ENCODE measurements around the gene MAP1LC3B2. TPM values are rescaled to one million over a fixed set of nuclear protein-coding genes. Genes with fewer than 3 reads are reported as not detected.

Gene MAP1LC3B2
- polyA plus RNA-seq, 1 of the 3 experiments (the other 2 are of a cell fraction): 0.76 TPM

- Histone ChIP-seq H3K4me2 (no peak overlapping the region), H3K36me3 (replicated peaks in 1 of 2; ENCODE audit: control insufficient read depth in 1 of 2, insufficient read depth in 2 of 2, low read length in 1 of 2) (no peaks in the 10 kb centered on the region), H3K9me3 (peaks cover 14% of the 10 kb centered on the region), H2AFZ (ENCODE audit: low read depth) (no peak overlapping the region), H4K20me1 (ENCODE audit: insufficient read depth) (no peaks in the 10 kb centered on the region), H3K9me2 (no peaks in the 10 kb centered on the region), H3K4me3 (ENCODE audit: low read depth in 2 of 2, low read length in 1 of 2) (no peak overlapping the region), H3K79me2 (ENCODE audit: insufficient read depth) (no peaks in the 10 kb centered on the region), H3K9ac (no peak overlapping the region), H3F3A (replicated peaks; ENCODE audit: insufficient read depth) (no peaks in the 10 kb centered on the region), H3K27ac (ENCODE audit: low read depth in 2 of 2, low read length in 1 of 2) (no peak overlapping the region), H3K4me1 (ENCODE audit: control insufficient read depth in 1 of 2, insufficient read depth in 2 of 2, low read depth in 1 of 2, low read length in 1 of 2) (no peaks in the 10 kb centered on the region), H3K27me3 (ENCODE audit: insufficient read depth) (no peaks in the 10 kb centered on the region)
- no peak for TF ChIP-seq NFIC (IDR thresholded peaks at IDR 0.05; ENCODE audit: borderline replicate concordance)
- no peak for TF ChIP-seq POLR2AphosphoS5 (IDR thresholded peaks at IDR 0.05; ENCODE audit: low read depth, low read length)
- TF ChIP-seq, protein P1, sequence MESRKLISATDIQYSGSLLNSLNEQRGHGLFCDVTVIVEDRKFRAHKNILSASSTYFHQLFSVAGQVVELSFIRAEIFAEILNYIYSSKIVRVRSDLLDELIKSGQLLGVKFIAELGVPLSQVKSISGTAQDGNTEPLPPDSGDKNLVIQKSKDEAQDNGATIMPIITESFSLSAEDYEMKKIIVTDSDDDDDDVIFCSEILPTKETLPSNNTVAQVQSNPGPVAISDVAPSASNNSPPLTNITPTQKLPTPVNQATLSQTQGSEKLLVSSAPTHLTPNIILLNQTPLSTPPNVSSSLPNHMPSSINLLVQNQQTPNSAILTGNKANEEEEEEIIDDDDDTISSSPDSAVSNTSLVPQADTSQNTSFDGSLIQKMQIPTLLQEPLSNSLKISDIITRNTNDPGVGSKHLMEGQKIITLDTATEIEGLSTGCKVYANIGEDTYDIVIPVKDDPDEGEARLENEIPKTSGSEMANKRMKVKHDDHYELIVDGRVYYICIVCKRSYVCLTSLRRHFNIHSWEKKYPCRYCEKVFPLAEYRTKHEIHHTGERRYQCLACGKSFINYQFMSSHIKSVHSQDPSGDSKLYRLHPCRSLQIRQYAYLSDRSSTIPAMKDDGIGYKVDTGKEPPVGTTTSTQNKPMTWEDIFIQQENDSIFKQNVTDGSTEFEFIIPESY (IDR thresholded peaks at IDR 0.05; ENCODE audit: borderline replicate concordance, low read depth): no peak
- TF ChIP-seq, protein P2, sequence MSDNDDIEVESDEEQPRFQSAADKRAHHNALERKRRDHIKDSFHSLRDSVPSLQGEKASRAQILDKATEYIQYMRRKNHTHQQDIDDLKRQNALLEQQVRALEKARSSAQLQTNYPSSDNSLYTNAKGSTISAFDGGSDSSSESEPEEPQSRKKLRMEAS (IDR thresholded peaks at IDR 0.05; ENCODE audit: low read depth): no peak
- no peak for TF ChIP-seq ELF1 (IDR thresholded peaks at IDR 0.05)
- TF ChIP-seq TAF1 (IDR thresholded peaks at IDR 0.05; ENCODE audit: borderline replicate concordance, low read depth, low read length): no peak
- TF ChIP-seq, protein P3, sequence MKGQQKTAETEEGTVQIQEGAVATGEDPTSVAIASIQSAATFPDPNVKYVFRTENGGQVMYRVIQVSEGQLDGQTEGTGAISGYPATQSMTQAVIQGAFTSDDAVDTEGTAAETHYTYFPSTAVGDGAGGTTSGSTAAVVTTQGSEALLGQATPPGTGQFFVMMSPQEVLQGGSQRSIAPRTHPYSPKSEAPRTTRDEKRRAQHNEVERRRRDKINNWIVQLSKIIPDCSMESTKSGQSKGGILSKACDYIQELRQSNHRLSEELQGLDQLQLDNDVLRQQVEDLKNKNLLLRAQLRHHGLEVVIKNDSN (IDR thresholded peaks at IDR 0.05; ENCODE audit: borderline replicate concordance, low read depth): no peak
- TF ChIP-seq CHD2 (IDR thresholded peaks at IDR 0.05; ENCODE audit: low read length, partially characterized antibody): no peak
- no peak for TF ChIP-seq RCOR1 (IDR thresholded peaks at IDR 0.05; ENCODE audit: low read length)
- TF ChIP-seq EP300 (IDR thresholded peaks at IDR 0.05; ENCODE audit: borderline replicate concordance in 1 of 2, low read depth in 1 of 2, low read length in 1 of 2): no peak
- no peak for TF ChIP-seq RAD21 (IDR thresholded peaks at IDR 0.05; ENCODE audit: low read length)
- no peak for DNase-seq
- ChIA-PET POLR2A (no interaction called here), CTCF (interaction anchor here (1.4 kb wide), 1 partner anchor 38 kb away, joined by 3 read pairs; no protein-coding TSS in a partner anchor)
- 81% methylated on average over 7 of the region's 7 CpGs for WGBS (ENCODE audit: low lambda C conversion rate)
These were observed 2.9 kb downstream of the MAP1LC3B2 start for GRCh38 chr12:116562090-116562489.

DNA sequence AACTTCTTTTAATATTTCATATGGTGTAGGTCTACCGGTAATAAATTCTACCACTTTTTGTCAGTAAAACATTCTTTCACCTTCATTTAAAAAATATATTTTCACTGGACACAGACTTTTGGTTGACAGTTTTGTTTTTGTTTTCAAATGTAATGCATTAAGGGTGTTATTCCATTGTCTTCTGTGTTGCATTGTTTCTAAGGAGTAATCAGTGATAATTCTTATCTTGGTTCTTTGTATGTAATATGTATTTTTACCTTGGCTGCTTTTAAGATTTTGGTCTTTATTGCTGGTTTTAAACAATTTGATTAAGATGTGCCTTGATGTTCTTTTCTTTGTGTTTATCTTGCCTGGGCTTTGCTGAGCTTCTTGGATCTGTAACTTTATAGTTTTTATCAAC is 4.1 kb downstream of the MAP1LC3B2 start:
- peaks cover 14% of the 10 kb centered on the region for H3K9me3 ChIP-seq
- H3K27ac ChIP-seq (ENCODE audit: low read depth in 2 of 2, low read length in 1 of 2): no peak overlapping the region
- no peaks in the 10 kb centered on the region for H4K20me1 ChIP-seq (ENCODE audit: insufficient read depth)
- ChIA-PET CTCF (interaction anchor here (1.2 kb wide), 1 partner anchor 23 kb away, joined by 3 read pairs; no protein-coding TSS in a partner anchor), POLR2A (no interaction called here)
- TF ChIP-seq TAF1 (IDR thresholded peaks at IDR 0.05; ENCODE audit: borderline replicate concordance, low read depth, low read length): no peak
- no peak for TF ChIP-seq GATA2 (CRISPR knock-in tag; IDR thresholded peaks at IDR 0.05)
- TF ChIP-seq JUND (IDR thresholded peaks at IDR 0.05): no peak
- no peak for TF ChIP-seq ELF1 (IDR thresholded peaks at IDR 0.05)
- TF ChIP-seq IRF3 (IDR thresholded peaks at IDR 0.05; ENCODE audit: low read depth, low read length): no peak
- no peaks in the 10 kb centered on the region for H3K9me2 ChIP-seq
- no peaks in the 10 kb centered on the region for H3K4me1 ChIP-seq (ENCODE audit: control insufficient read depth in 1 of 2, insufficient read depth in 2 of 2, low read depth in 1 of 2, low read length in 1 of 2)
- H3K4me2 ChIP-seq: no peak overlapping the region
- H3K79me2 ChIP-seq (ENCODE audit: insufficient read depth): no peaks in the 10 kb centered on the region
- H3F3A ChIP-seq (replicated peaks; ENCODE audit: insufficient read depth): no peaks in the 10 kb centered on the region
- DNase-seq: no peak
- no peaks in the 10 kb centered on the region for H3K27me3 ChIP-seq (ENCODE audit: insufficient read depth)
- no peak overlapping the region for H3K4me3 ChIP-seq (ENCODE audit: low read depth in 2 of 2, low read length in 1 of 2)
- no peak overlapping the region for H3K9ac ChIP-seq
- 95% methylated on average over 1 of the region's 1 CpG for WGBS (ENCODE audit: low lambda C conversion rate)
- H3K36me3 ChIP-seq (replicated peaks in 1 of 2; ENCODE audit: control insufficient read depth in 1 of 2, insufficient read depth in 2 of 2, low read length in 1 of 2): no peaks in the 10 kb centered on the region
- H2AFZ ChIP-seq (ENCODE audit: low read depth): no peak overlapping the region

Measured in SK-N-SH (cell line).